B cell (primary cell): ENCODE measurements around the gene PIK3IP1. TPM values are rescaled to one million over a fixed set of nuclear protein-coding genes. Genes with fewer than 3 reads are reported as not detected.

Experiments
- ATAC-seq: fragments of 200-7000 bp; cut with Tn5 transposase; one replicate; pipeline ENCODE4 v1.10.0; 2021; ENCODE audit warnings: low read depth, mild to moderate bottlenecking, moderate number of reproducible peaks, moderate library complexity
- CTCF ChIA-PET: fragments of 350-600 bp; sonication (Branson Sonifier 250); formaldehyde crosslinking; loops from one replicate; lab custom pipeline; 2021; ENCODE audit warnings: antibody characterized with exemption, inconsistent platforms; lab: Charles Lee
- POLR2A ChIA-PET: fragments of 350-600 bp; sonication (Branson Sonifier 250); formaldehyde crosslinking; loops from one replicate; lab custom pipeline; 2021; ENCODE audit warnings: antibody characterized with exemption; lab: Charles Lee
- DNase-seq: peaks from one replicate; pipeline ENCODE4 v3.0.0; 2013
- H2AFZ ChIP-seq: 2 replicates; pipeline ENCODE4 v1.6.1; 2012; ENCODE audit warnings: mild to moderate bottlenecking, low read depth, low read length; ENCODE audit not compliant: insufficient read depth, poor library complexity, severe bottlenecking
- H3K27ac ChIP-seq, 2 donors: 1 replicate in 1 of 2; 2 replicates in 1 of 2; pipeline ENCODE4 v1.5.1; 2012 to 2013; ENCODE audit warnings: low read length in 2 of 2, mild to moderate bottlenecking in 2 of 2, moderate library complexity in 1 of 2
- H3K27me3 ChIP-seq, 4 experiments: fragments of 200-600 bp in 1 of 4; sonication (generic) in 1 of 4; replicated peaks in 1 of 4; 1 replicate in 2 of 4; 2 replicates in 2 of 4; pipeline versions ENCODE4 v1.6.1 to v1.7.0; 2013 to 2016; ENCODE audit warnings: low read length in 3 of 4, mild to moderate bottlenecking in 2 of 4, mixed read lengths in 1 of 4, moderate library complexity in 1 of 4; ENCODE audit not compliant: insufficient read depth in 4 of 4, control insufficient read depth in 3 of 4; ENCODE audit errors: control extremely low read depth in 1 of 4
- H3K36me3 ChIP-seq, 2 experiments: replicated peaks in 1 of 2; 1 replicate in 1 of 2; 2 replicates in 1 of 2; pipeline versions ENCODE4 v1.6.1 to v1.7.1; 2013; ENCODE audit warnings: low read length in 1 of 2; ENCODE audit not compliant: insufficient read depth in 2 of 2, control insufficient read depth in 1 of 2; ENCODE audit errors: control extremely low read depth in 1 of 2, extremely low read depth in 1 of 2
- H3K4me1 ChIP-seq, 2 donors: fragments of 200-600 bp in 1 of 2; sonication (generic) in 1 of 2; 1 replicate in 1 of 2; 2 replicates in 1 of 2; pipeline versions ENCODE4 v1.5.1 to v1.6.1; 2013 to 2017; ENCODE audit warnings: low read length in 2 of 2; ENCODE audit not compliant: control insufficient read depth in 2 of 2, insufficient read depth in 2 of 2
- H3K4me2 ChIP-seq: replicated peaks from 2 replicates; pipeline ENCODE3; 2012; ENCODE audit warnings: mild to moderate bottlenecking, low read depth, low read length; ENCODE audit not compliant: poor library complexity, severe bottlenecking
- H3K4me3 ChIP-seq, 5 experiments: fragments of 200-600 bp in 1 of 5; sonication (generic) in 1 of 5; 1 replicate in 3 of 5; 2 replicates in 2 of 5; pipeline versions ENCODE4 v1.5.1 to v1.7.0; 2011 to 2016; ENCODE audit warnings: low read length in 4 of 5, mild to moderate bottlenecking in 4 of 5, low read depth in 2 of 5, control low read depth in 1 of 5, moderate library complexity in 1 of 5; ENCODE audit not compliant: insufficient read depth in 1 of 5; ENCODE audit errors: control extremely low read depth in 1 of 5, extremely low read depth in 1 of 5
- H3K79me2 ChIP-seq: fragments of 200-600 bp; sonication (generic); one replicate; pipeline ENCODE4 v1.6.0; 2016; ENCODE audit warnings: low read length; ENCODE audit not compliant: control insufficient read depth, insufficient read depth
- H3K9ac ChIP-seq: fragments of 200-600 bp; sonication (generic); 2 replicates; pipeline ENCODE4 v1.6.1; 2017; ENCODE audit warnings: mild to moderate bottlenecking, low read length, moderate library complexity
- H3K9me3 ChIP-seq, 3 donors: one replicate each; pipeline versions ENCODE4 v1.6.1 to v1.7.1; 2013; ENCODE audit warnings: low read length in 2 of 3; ENCODE audit not compliant: control insufficient read depth in 2 of 3, insufficient read depth in 1 of 3; ENCODE audit errors: control extremely low read depth in 1 of 3
- H4K20me1 ChIP-seq: 2 replicates; pipeline ENCODE4 v1.6.0; 2012; ENCODE audit warnings: mild to moderate bottlenecking, low read length; ENCODE audit not compliant: insufficient read depth, control insufficient read depth, poor library complexity, severe bottlenecking
- H3K27ac Mint-ChIP-seq: one replicate; pipeline ENCODE4 v1.8.0; 2021; ENCODE audit warnings: mixed read lengths
- H3K27me3 Mint-ChIP-seq: one replicate; pipeline ENCODE4 v1.8.0; 2021; ENCODE audit warnings: mixed read lengths
- H3K4me1 Mint-ChIP-seq: one replicate; pipeline ENCODE4 v1.8.0; 2021; ENCODE audit warnings: mixed read lengths
- H3K4me3 Mint-ChIP-seq: one replicate; pipeline ENCODE4 v1.8.0; 2021; ENCODE audit warnings: mixed read lengths
- H3K9me3 Mint-ChIP-seq: one replicate; pipeline ENCODE4 v1.8.0; 2022; ENCODE audit warnings: mixed read lengths; ENCODE audit not compliant: insufficient read depth
- CTCF ChIP-seq: fragments of 200-600 bp; IDR thresholded peaks from one replicate; pipeline ENCODE4 v1.8.0; 2022; ENCODE audit warnings: antibody characterized with exemption, mild to moderate bottlenecking
- EZH2 ChIP-seq: IDR thresholded peaks from 2 replicates; pipeline ENCODE4 v1.6.1; 2012; ENCODE audit warnings: borderline replicate concordance, low read depth, mild to moderate bottlenecking, moderate library complexity, low read length; ENCODE audit not compliant: insufficient read depth, poor library complexity, severe bottlenecking
- WGBS: methylation state at CpG from one replicate; pipeline ENCODE4 v1.1.5; 2013; ENCODE audit warnings: missing lambda C conversion rate; ENCODE audit not compliant: insufficient coverage; 5-methylcytosine and 5-hydroxymethylcytosine counted together
- intact Hi-C: fragments of 100-400 bp; cut with micrococcal nuclease; formaldehyde crosslinking; loops from one replicate; pipeline ENCODE4 v1.10.0; 2022
- polyA plus RNA-seq: library from polyadenylated mRNA; depleted of rRNA; stranded (reverse); fragments of >200 nt; gene quantifications from 2 replicates; pipeline ENCODE4 v1.2.3, GENCODE V29; 2012
- total RNA-seq, 2 donors: library from RNA; stranded (reverse); fragments of 120-200 nt in 1 of 2; gene quantifications; 1 replicate in 1 of 2; 2 replicates in 1 of 2; pipeline versions ENCODE4 v1.2.3 to v1.2.4, GENCODE V29; 2013 to 2022

The PIK3IP1 gene
- total and polyA plus RNA-seq, 2 donors (not counting 1 experiment from before 2014, with no cell fraction given), result 89.8 to 92.9 TPM

- Histone ChIP-seq H3K9ac (no peak overlapping the region), H3K4me3 (no peak overlapping the region), H3K79me2 (peaks cover 4% of the 10 kb centered on the region), H4K20me1 (peaks cover 9% of the 10 kb centered on the region), H3K27ac (no peak overlapping the region), H2AFZ (no peak overlapping the region), H3K9me3 (no peaks in the 10 kb centered on the region), H3K27me3 (no peaks in the 10 kb centered on the region), H3K36me3 (peaks cover 0 to 29% of the 10 kb centered on the region in 2 experiments), H3K4me2 (no peak overlapping the region), H3K4me1 (peaks cover 0 to 3% of the 10 kb centered on the region in 2 donors)
- H3K27me3 Mint-ChIP-seq, result no peaks in the 10 kb centered on the region
- POLR2A ChIA-PET, result interaction anchor here (0.6 to 1.0 kb wide), 2 partner anchors 17 to 155 kb away, joined by 3 read pairs; no protein-coding TSS in a partner anchor
- no peak for ATAC-seq
- TF ChIP-seq EZH2, result no peak
- TF ChIP-seq CTCF, result no peak
- H3K9me3 Mint-ChIP-seq, result no peaks in the 10 kb centered on the region
- 100% methylated on average over 1 of the region's 3 CpGs for WGBS
- DNase-seq, result no peak
- peak overlapping the region; percentile 61 for H3K27ac Mint-ChIP-seq
- H3K4me1 Mint-ChIP-seq, result no peaks in the 10 kb centered on the region
- CTCF ChIA-PET, result interaction anchor here (0.6 to 6.3 kb wide), 16 partner anchors 10 to 190 kb away, joined by 3 to 102 read pairs (median 8); partner anchors contain the start of genes LIMK2, PIK3IP1 and RNF185
- intact Hi-C loops, result no loop called here
- H3K4me3 Mint-ChIP-seq, result no peak overlapping the region
These were observed 18.3 kb downstream of the PIK3IP1 start for GRCh38 chr22:31274017-31274416.
